ENCODE data around the gene MYCL. TPM values are rescaled to one million over a fixed set of nuclear protein-coding genes. Genes with fewer than 3 reads are reported as not detected.
"Not testable (repeated sequence)": the region's sequence is repeated elsewhere in the genome, so short reads cannot be mapped to it uniquely, and the experiment has no call there.

The MYCL gene
- total and polyA plus RNA-seq, 4 donors = 0.45 to 1.2 (median 0.50) TPM; not detected in 1

DNA sequence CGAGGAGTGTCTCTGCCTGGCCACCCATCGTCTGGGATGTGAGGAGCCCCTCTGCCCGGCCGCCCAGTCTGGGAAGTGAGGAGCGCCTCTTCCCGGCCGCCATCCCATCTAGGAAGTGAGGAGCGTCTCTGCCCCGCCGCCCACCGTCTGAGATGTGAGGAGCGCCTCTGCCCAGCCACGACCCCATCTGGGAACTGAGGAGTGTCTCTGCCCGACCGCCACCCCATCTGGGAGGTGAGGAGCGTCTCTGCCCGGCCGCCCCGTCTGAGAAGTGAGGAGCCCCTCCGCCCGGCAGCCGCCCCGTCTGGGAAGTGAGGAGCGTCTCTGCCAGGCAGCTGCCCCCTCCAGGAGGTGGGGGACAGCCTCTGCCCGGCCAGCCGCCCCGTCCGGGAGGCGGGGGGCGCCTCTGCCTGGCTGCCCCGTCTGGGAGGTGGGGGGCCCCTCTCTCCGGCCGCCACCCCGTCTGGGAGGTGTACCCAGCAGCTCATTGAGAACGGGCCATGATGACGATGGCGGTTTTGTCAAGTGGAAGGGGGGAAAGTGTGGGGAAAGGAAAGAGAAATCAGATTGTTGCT, 32.1 kb downstream of the MYCL start:
- H3K27ac ChIP-seq (ENCODE audit: low read depth in 1 of 2, low read length in 2 of 2); DNase-seq; ATAC-seq (ENCODE audit: low FRiP score); H3K4me1 ChIP-seq (ENCODE audit: control insufficient read depth in 1 of 2, insufficient read depth in 2 of 2, low read length in 2 of 2); H3K4me3 ChIP-seq (ENCODE audit: low read length in 2 of 2); H3K9me3 ChIP-seq (ENCODE audit: control insufficient read depth, low read length); H3K36me3 ChIP-seq (ENCODE audit: control insufficient read depth in 1 of 2, insufficient read depth in 2 of 2, low read length in 1 of 2); intact Hi-C loops (cut with DNase I); H3K27me3 ChIP-seq (ENCODE audit: control insufficient read depth in 1 of 2, insufficient read depth in 2 of 2, low read length in 1 of 2): not testable (repeated sequence)
- WGBS, 2 donors = 96 to 97% methylated on average over 27 to 37 of the region's 37 CpGs

DNA sequence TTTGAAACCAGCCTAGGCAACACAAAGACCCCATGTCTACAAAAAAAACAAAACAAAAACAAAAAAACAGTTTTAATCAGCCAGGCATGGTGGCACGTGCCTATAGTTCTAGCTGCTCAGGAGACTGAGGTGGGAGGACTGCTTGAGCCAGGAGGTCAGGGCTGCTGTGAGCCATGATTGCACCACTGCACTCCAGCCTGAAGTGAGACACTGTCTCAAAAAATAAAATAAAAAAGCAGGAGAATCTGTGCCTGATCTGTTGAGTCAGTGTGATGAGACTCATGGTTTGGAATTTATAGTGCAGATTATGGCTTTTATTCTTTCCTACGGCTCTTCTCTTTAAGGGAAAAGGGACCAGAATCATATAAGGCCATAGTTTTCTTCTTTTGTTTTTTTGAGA, 35.0 kb downstream of the MYCL start:
- Histone ChIP-seq H3K27me3 (ENCODE audit: control insufficient read depth in 1 of 2, insufficient read depth in 2 of 2, low read length in 1 of 2) (no peaks in the 10 kb centered on the region), H3K4me3 (ENCODE audit: low read length in 2 of 2) (no peak overlapping the region), H3K27ac (ENCODE audit: low read depth in 1 of 2, low read length in 2 of 2) (no peak overlapping the region), H3K36me3 (ENCODE audit: control insufficient read depth in 1 of 2, insufficient read depth in 2 of 2, low read length in 1 of 2) (no peaks in the 10 kb centered on the region), H3K9me3 (ENCODE audit: control insufficient read depth, low read length) (no peaks in the 10 kb centered on the region), H3K4me1 (ENCODE audit: control insufficient read depth in 1 of 2, insufficient read depth in 2 of 2, low read length in 2 of 2) (no peaks in the 10 kb centered on the region)
- WGBS, 2 donors = 86 to 96% methylated on average over 2 of the region's 2 CpGs
- intact Hi-C loops (cut with DNase I) = no loop called here
- no peak for DNase-seq
- no peak for ATAC-seq (ENCODE audit: low FRiP score)

DNA sequence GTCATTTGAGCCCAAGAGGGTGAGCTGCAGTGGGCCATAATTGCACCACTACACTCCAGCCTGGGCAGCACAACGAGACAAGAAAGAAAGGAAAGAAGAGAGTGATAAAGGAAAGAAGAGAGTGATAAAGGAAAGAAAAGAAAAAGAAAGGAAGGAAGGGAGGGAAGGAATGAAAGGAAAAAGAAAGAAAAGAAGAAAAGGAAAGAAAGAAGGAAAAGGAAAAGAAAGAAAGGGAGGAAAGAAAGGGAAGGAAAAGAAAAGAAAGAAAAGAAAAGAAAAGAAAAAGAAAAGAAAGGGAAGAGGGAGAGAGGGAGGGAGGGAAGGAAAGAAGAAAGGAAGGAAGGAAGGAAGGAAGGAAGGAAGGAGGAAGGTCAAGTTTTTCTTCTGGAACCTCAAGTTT, 36.0 kb downstream of the MYCL start:
- Histone ChIP-seq H3K4me3 (ENCODE audit: low read length in 2 of 2) (no peak overlapping the region), H3K9me3 (ENCODE audit: control insufficient read depth, low read length) (no peaks in the 10 kb centered on the region), H3K4me1 (ENCODE audit: control insufficient read depth in 1 of 2, insufficient read depth in 2 of 2, low read length in 2 of 2) (no peaks in the 10 kb centered on the region), H3K27me3 (ENCODE audit: control insufficient read depth in 1 of 2, insufficient read depth in 2 of 2, low read length in 1 of 2) (no peaks in the 10 kb centered on the region), H3K36me3 (ENCODE audit: control insufficient read depth in 1 of 2, insufficient read depth in 2 of 2, low read length in 1 of 2) (no peaks in the 10 kb centered on the region), H3K27ac (ENCODE audit: low read depth in 1 of 2, low read length in 2 of 2) (no peak overlapping the region)
- ATAC-seq (ENCODE audit: low FRiP score) (no peak), DNase-seq (no peak)
- intact Hi-C loops (cut with DNase I) = no loop called here
- WGBS, 2 donors = 89 to 96% methylated on average over 1 of the region's 1 CpG

DNA sequence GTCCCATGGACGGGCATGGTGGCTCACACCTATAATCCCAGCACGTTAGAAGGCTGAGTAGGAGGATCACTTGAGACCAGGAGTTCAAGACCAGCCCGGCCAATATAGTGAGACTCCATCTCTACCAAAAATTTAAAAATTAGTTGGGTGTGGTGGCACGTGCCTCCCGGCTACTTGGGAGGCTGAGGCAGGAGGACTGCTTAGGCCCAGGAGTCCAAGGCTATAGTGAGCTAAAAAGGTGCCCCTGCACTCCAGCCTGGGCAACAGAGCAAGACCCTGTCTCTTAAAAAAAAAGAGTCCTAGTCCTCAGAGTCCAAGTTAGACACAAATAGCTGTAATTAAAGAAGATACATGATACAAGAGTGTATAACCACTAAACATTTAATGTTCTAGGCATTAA, 38.5 kb downstream of the MYCL start:
- Histone ChIP-seq H3K4me3 (ENCODE audit: low read length in 2 of 2) (no peak overlapping the region), H3K27me3 (ENCODE audit: control insufficient read depth in 1 of 2, insufficient read depth in 2 of 2, low read length in 1 of 2) (no peaks in the 10 kb centered on the region), H3K4me1 (ENCODE audit: control insufficient read depth in 1 of 2, insufficient read depth in 2 of 2, low read length in 2 of 2) (no peaks in the 10 kb centered on the region), H3K36me3 (ENCODE audit: control insufficient read depth in 1 of 2, insufficient read depth in 2 of 2, low read length in 1 of 2) (no peaks in the 10 kb centered on the region), H3K27ac (ENCODE audit: low read depth in 1 of 2, low read length in 2 of 2) (no peak overlapping the region), H3K9me3 (ENCODE audit: control insufficient read depth, low read length) (no peaks in the 10 kb centered on the region)
- DNase-seq (no peak), ATAC-seq (ENCODE audit: low FRiP score) (no peak)
- intact Hi-C loops (cut with DNase I) = no loop called here
- 96% methylated on average over 5 of the region's 5 CpGs for WGBS, 2 donors

DNA sequence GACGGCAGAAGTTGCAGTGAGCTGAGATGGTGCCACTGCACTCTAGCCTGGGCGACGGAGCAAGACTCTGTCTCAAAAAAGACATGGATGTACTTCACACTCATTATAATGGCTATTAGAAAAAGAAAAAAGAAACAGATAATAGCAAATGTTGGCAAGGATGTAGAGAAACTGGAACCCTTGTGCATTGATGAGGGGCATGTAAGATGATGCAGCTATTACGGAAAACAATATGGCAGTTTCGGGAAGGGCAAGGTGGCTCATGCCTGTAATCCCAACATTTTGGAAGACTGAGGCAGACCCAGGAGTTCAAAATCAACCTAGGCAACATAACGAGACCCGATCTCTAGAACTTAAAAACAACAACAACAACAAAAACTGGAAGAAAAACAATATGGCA, 40.7 kb downstream of the MYCL start:
- Histone ChIP-seq H3K27ac (ENCODE audit: low read depth in 1 of 2, low read length in 2 of 2) (no peak overlapping the region), H3K9me3 (ENCODE audit: control insufficient read depth, low read length) (no peaks in the 10 kb centered on the region), H3K27me3 (ENCODE audit: control insufficient read depth in 1 of 2, insufficient read depth in 2 of 2, low read length in 1 of 2) (no peaks in the 10 kb centered on the region), H3K4me3 (ENCODE audit: low read length in 2 of 2) (no peak overlapping the region), H3K4me1 (ENCODE audit: control insufficient read depth in 1 of 2, insufficient read depth in 2 of 2, low read length in 2 of 2) (no peaks in the 10 kb centered on the region), H3K36me3 (ENCODE audit: control insufficient read depth in 1 of 2, insufficient read depth in 2 of 2, low read length in 1 of 2) (no peaks in the 10 kb centered on the region)
- no peak for ATAC-seq (ENCODE audit: low FRiP score)
- no peak for DNase-seq
- 97 to 98% methylated on average over 7 of the region's 7 CpGs for WGBS, 2 donors
- intact Hi-C loops (cut with DNase I) = no loop called here

DNA sequence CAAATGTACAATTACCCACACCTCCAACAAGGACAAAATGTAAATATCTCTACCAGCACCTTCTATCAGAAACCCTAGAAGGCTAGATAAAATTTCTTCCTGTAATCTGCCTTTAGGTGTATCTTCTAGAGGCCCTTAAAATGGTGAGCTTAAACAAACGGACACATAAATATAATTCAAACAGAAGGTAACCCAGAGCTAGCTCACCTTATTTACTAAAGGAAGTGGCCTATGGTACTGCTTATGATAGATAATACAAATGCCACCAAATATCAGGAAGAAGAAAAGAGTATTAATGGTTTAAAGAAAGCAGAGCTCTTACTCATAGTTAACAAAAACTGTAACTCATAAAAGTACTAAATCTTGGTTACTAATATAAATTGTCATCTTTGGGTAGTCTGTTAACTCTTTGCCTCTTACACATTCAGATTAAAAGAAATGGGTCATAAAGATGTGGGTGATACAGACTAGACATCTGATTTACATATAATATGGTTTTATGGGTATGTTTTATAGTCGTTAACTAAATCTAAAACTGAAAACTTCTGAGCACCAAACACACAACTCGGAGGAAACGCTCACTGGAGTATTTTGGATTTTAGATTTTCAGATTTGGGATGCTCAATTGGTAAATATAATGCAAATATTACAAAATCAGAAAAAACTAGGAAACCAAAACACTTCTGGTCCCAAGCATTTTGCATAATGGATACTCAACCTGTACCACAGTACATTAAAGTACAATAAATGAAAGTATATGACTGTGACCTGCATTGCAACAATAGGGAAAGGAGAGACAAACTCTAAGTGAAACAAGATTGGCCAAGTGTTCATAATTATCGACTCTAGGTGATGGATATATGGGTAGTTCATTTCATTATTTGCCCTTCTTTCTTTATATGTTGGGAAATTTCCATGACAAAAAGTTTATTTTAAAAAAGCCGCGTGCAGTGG, 41.6 kb downstream of the MYCL start:
- Histone ChIP-seq H3K9me3 (ENCODE audit: control insufficient read depth, low read length) (no peaks in the 10 kb centered on the region), H3K4me1 (ENCODE audit: control insufficient read depth in 1 of 2, insufficient read depth in 2 of 2, low read length in 2 of 2) (no peaks in the 10 kb centered on the region), H3K4me3 (ENCODE audit: low read length in 2 of 2) (no peak overlapping the region), H3K27me3 (ENCODE audit: control insufficient read depth in 1 of 2, insufficient read depth in 2 of 2, low read length in 1 of 2) (no peaks in the 10 kb centered on the region), H3K36me3 (ENCODE audit: control insufficient read depth in 1 of 2, insufficient read depth in 2 of 2, low read length in 1 of 2) (no peaks in the 10 kb centered on the region), H3K27ac (ENCODE audit: low read depth in 1 of 2, low read length in 2 of 2) (no peak overlapping the region)
- 92 to 93% methylated on average over 7 of the region's 7 CpGs for WGBS, 2 donors
- intact Hi-C loops (cut with DNase I) = no loop called here
- ATAC-seq (ENCODE audit: low FRiP score) (no peak), DNase-seq (no peak)

DNA sequence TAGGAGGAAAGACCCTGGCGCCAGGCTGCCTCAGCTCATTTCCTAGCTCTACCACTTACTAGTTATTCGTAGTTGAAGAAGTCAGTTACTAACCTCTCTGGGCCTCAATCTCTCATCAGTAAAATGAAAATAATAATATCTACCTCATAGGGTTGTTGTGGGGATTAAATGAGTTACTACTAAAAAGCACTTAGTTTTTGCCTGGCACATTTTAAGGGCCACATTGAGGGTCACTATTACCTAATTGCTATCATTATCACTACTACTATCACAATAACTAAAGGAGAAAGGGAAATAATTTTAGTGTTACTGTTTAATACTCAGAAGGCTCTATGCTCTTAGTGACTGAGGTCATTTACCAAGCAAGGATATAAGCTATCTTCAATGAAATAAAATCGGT, 43.4 kb downstream of the MYCL start:
- 95 to 96% methylated on average over 3 of the region's 3 CpGs for WGBS, 2 donors
- H3K9me3 ChIP-seq (ENCODE audit: control insufficient read depth, low read length) = no peaks in the 10 kb centered on the region
- H3K4me3 ChIP-seq (ENCODE audit: low read length in 2 of 2) = no peak overlapping the region
- no peak overlapping the region for H3K27ac ChIP-seq (ENCODE audit: low read depth in 1 of 2, low read length in 2 of 2)
- intact Hi-C loops (cut with DNase I) = no loop called here
- no peaks in the 10 kb centered on the region for H3K27me3 ChIP-seq (ENCODE audit: control insufficient read depth in 1 of 2, insufficient read depth in 2 of 2, low read length in 1 of 2)
- no peaks in the 10 kb centered on the region for H3K36me3 ChIP-seq (ENCODE audit: control insufficient read depth in 1 of 2, insufficient read depth in 2 of 2, low read length in 1 of 2)
- DNase-seq (no peak), ATAC-seq (ENCODE audit: low FRiP score) (no peak)
- H3K4me1 ChIP-seq (ENCODE audit: control insufficient read depth in 1 of 2, insufficient read depth in 2 of 2, low read length in 2 of 2) = no peaks in the 10 kb centered on the region

DNA sequence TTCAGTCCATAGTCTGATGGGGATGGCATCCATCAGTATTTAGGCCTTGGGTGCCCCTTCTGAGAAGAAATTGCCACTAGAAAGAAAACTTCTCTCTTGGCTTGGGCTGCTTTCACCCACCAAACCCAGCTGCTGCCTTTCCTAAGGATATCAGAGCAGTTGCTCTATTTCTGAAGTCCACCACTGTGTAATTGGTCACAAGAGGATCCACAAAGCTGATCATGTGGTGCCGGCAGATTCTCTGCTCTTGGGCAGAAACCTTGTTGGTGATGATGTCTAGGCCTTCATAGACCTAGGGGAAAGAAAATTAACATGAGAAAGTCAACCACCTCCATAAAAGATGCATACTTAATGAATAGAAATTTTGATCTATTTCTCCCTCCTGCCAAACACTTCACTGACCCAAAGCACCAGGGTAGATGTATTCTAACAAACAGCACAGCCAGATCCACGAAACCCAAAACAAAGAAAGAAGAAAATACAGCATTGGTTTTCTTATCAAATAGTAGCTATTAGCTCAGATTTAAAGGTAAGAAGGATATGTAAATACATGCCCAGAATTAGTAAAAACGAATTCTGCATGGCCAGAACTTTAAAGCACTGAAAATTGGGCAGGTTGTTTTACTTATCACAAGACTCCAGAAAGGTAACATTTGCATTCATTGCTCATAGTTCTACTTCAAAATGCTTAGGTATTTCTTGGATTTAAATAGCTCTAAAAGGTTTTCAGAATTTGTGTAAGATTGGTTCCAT, 44.4 kb downstream of the MYCL start:
- no peaks in the 10 kb centered on the region for H3K27me3 ChIP-seq (ENCODE audit: control insufficient read depth in 1 of 2, insufficient read depth in 2 of 2, low read length in 1 of 2)
- WGBS, 2 donors = 91 to 95% methylated on average over 3 of the region's 3 CpGs
- H3K36me3 ChIP-seq (ENCODE audit: control insufficient read depth in 1 of 2, insufficient read depth in 2 of 2, low read length in 1 of 2) = no peaks in the 10 kb centered on the region
- ATAC-seq (ENCODE audit: low FRiP score) (no peak), DNase-seq (no peak)
- intact Hi-C loops (cut with DNase I) = no loop called here
- no peak overlapping the region for H3K27ac ChIP-seq (ENCODE audit: low read depth in 1 of 2, low read length in 2 of 2)
- H3K4me3 ChIP-seq (ENCODE audit: low read length in 2 of 2) = no peak overlapping the region
- no peaks in the 10 kb centered on the region for H3K9me3 ChIP-seq (ENCODE audit: control insufficient read depth, low read length)
- H3K4me1 ChIP-seq (ENCODE audit: control insufficient read depth in 1 of 2, insufficient read depth in 2 of 2, low read length in 2 of 2) = no peaks in the 10 kb centered on the region

All from aorta (tissue), 5 donors.